D721Med (cell line): ENCODE data around the gene BIRC3.

ENCODE experiments used
- DNase-seq: peaks from one replicate; pipeline ENCODE4 v3.0.0; 2011; ENCODE audit warnings: low spot score; ENCODE audit not compliant: insufficient read length
- FAIRE-seq: peaks from 2 replicates; lab custom pipeline; 2011; peaks lifted over from hg19 to GRCh38; lab: Jason Lieb, UNC
- TF ChIP-seq, protein P1 (sequence below): IDR thresholded peaks from 2 replicates; pipeline ENCODE4 v1.5.1; 2012; ENCODE audit warnings: mild to moderate bottlenecking, control low read depth; ENCODE audit not compliant: insufficient read depth; ENCODE audit errors: missing control alignments

BIRC3 gene

DNA sequence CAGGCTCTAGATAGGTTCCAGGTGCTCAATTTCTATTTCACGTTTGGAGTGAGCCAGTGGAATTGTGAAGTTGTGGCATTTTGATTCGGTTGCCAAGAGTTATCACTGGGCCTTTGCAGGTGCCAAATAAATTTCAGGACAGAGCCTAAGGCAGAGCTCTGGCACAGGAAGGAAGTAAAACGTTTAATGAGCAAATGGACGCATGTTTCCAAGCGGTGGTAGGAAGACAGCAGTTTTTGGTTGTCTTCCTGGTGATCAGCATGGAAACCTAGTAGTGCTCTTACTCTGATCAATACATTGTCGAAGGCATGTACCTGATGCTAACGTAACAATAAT lies 452 bp downstream of the BIRC3 start:
- TF ChIP-seq, protein P1, sequence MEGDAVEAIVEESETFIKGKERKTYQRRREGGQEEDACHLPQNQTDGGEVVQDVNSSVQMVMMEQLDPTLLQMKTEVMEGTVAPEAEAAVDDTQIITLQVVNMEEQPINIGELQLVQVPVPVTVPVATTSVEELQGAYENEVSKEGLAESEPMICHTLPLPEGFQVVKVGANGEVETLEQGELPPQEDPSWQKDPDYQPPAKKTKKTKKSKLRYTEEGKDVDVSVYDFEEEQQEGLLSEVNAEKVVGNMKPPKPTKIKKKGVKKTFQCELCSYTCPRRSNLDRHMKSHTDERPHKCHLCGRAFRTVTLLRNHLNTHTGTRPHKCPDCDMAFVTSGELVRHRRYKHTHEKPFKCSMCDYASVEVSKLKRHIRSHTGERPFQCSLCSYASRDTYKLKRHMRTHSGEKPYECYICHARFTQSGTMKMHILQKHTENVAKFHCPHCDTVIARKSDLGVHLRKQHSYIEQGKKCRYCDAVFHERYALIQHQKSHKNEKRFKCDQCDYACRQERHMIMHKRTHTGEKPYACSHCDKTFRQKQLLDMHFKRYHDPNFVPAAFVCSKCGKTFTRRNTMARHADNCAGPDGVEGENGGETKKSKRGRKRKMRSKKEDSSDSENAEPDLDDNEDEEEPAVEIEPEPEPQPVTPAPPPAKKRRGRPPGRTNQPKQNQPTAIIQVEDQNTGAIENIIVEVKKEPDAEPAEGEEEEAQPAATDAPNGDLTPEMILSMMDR = no peak
- DNase-seq (no peak), FAIRE-seq (no peak)

- FAIRE-seq (no peak), DNase-seq (no peak)
Observed at GRCh38 chr11:102318469-102318868, 1.2 kb downstream of the BIRC3 start.

DNA sequence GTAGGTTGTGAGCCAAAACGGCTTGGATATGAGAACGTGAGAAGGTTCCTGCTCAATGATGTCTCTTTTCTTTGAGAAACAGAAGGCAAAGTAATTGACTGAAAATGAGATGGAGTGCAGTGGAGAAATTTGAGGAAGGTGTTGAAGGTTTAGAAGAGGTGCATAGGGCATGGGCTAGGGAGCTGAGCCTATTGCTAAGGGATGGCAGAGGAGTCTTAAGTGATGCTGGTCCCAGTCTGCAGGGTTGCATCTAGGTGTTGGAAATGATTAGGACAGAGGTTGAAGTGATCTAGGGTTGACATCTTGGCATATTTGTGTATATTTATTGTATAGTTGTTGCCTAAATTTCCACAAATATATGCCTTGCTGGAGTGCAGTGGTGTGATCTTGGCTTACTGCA lies 2.3 kb downstream of the BIRC3 start:
- no peak for DNase-seq
- FAIRE-seq = no peak

More at GRCh38 chr11:102318469-102318868, 1.2 kb downstream of the BIRC3 start:
- TF ChIP-seq, protein P1 = no peak

DNA sequence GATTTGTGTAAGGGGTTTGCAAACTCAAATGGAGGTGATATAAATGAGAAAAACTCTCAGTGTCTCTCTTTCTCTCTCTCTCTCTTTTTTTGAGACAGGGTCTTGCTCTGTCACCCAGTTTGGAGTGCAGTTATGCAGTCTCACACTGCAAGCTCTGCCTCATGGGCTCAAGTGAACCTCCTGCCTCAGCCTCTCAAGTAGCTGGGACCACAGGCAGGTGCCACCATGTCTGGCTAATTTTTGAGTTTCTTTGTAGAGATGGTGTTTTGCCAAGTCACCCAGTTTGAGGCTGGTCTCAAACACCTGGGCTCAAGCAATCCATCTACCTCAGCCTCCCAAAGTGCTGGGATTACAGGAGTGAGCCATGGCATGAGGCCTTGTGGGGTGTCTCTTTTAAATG lies 2.9 kb downstream of the BIRC3 start:
- no peak for DNase-seq
- no peak for FAIRE-seq
- TF ChIP-seq, protein P1 = no peak

More for the DNA sequence above, 2.3 kb downstream of the BIRC3 start:
- TF ChIP-seq, protein P1 = no peak

GRCh38 chr11:102320679-102321078 lies 3.4 kb downstream of the BIRC3 start:
- FAIRE-seq (no peak), DNase-seq (no peak)
- TF ChIP-seq, protein P1 = no peak

- FAIRE-seq (no peak), DNase-seq (no peak)
- TF ChIP-seq, protein P1 = no peak
Observed at GRCh38 chr11:102322560-102322959, 5.3 kb downstream of the BIRC3 start.

DNA sequence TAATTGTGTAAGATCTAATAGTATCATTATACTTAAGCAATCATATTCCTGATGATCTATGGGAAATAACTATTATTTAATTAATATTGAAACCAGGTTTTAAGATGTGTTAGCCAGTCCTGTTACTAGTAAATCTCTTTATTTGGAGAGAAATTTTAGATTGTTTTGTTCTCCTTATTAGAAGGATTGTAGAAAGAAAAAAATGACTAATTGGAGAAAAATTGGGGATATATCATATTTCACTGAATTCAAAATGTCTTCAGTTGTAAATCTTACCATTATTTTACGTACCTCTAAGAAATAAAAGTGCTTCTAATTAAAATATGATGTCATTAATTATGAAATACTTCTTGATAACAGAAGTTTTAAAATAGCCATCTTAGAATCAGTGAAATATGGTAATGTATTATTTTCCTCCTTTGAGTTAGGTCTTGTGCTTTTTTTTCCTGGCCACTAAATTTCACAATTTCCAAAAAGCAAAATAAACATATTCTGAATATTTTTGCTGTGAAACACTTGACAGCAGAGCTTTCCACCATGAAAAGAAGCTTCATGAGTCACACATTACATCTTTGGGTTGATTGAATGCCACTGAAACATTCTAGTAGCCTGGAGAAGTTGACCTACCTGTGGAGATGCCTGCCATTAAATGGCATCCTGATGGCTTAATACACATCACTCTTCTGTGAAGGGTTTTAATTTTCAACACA lies 6.4 kb downstream of the BIRC3 start:
- DNase-seq = no peak
- no peak for FAIRE-seq
- TF ChIP-seq, protein P1 = no peak
